Neural cell (in vitro differentiated cells): ENCODE measurements around the gene ZNF821. TPM values are rescaled to one million over a fixed set of nuclear protein-coding genes. Genes with fewer than 3 reads are reported as not detected.

ENCODE experiments used
- H2AFZ ChIP-seq: fragments of 200-600, 300-800 bp; sonication (generic), shearing (Covaris generic); 2 replicates; pipeline ENCODE4 v1.6.0; 2014; ENCODE audit warnings: low read depth, mild to moderate bottlenecking, antibody characterized with exemption, low read length, moderate library complexity
- H3F3A ChIP-seq: fragments of 200-600 bp; shearing (Covaris generic); 2 replicates; pipeline ENCODE4 v1.6.1; 2016; ENCODE audit warnings: mild to moderate bottlenecking, moderate library complexity, mixed read lengths, antibody characterized with exemption, low read length; ENCODE audit not compliant: insufficient read depth, poor library complexity, severe bottlenecking
- H3K27ac ChIP-seq: fragments of 200-600, 300-800 bp; sonication (generic), shearing (Covaris generic); 2 replicates; pipeline ENCODE4 v1.5.1; 2014; ENCODE audit warnings: mild to moderate bottlenecking, low read length, moderate library complexity
- H3K27me3 ChIP-seq: fragments of 300-800, 200-600 bp; sonication (generic), shearing (Covaris generic); 2 replicates; pipeline ENCODE4 v1.6.0; 2014; ENCODE audit warnings: mild to moderate bottlenecking, low read depth, low read length, moderate library complexity; ENCODE audit not compliant: insufficient read depth
- H3K36me3 ChIP-seq: fragments of 300-800, 200-600 bp; sonication (generic), shearing (Covaris generic); 2 replicates; pipeline ENCODE4 v1.5.1; 2014; ENCODE audit warnings: mild to moderate bottlenecking, antibody characterized with exemption, low read length, moderate library complexity; ENCODE audit not compliant: insufficient read depth
- H3K4me2 ChIP-seq: fragments of 300-800, 200-600 bp; sonication (generic), shearing (Covaris generic); 2 replicates; pipeline ENCODE4 v1.6.0; 2014; ENCODE audit warnings: mild to moderate bottlenecking, low read length
- H3K4me3 ChIP-seq: fragments of 300-800, 200-600 bp; sonication (generic), shearing (Covaris generic); 2 replicates; pipeline ENCODE4 v1.5.1; 2014; ENCODE audit warnings: mild to moderate bottlenecking, low read length, moderate library complexity
- H3K79me2 ChIP-seq: fragments of 200-600 bp; shearing (Covaris generic); replicated peaks from 2 replicates; pipeline ENCODE4 v1.6.0; 2014; ENCODE audit warnings: mild to moderate bottlenecking, low read length, moderate library complexity; ENCODE audit not compliant: insufficient read depth
- H3K9ac ChIP-seq: fragments of 300-800, 200-600 bp; sonication (generic), shearing (Covaris generic); 2 replicates; pipeline ENCODE4 v1.6.1; 2016; ENCODE audit warnings: mild to moderate bottlenecking, low read length, mixed read lengths
- H3K9me2 ChIP-seq: fragments of 200-600 bp; shearing (Covaris generic); 2 replicates; pipeline ENCODE4 v1.6.1; 2016; ENCODE audit warnings: mild to moderate bottlenecking, low read length, mixed read lengths; ENCODE audit not compliant: insufficient read depth
- H3K9me3 ChIP-seq: fragments of 200-600, 300-800 bp; sonication (generic), shearing (Covaris generic); 2 replicates; pipeline ENCODE4 v1.6.1; 2016; ENCODE audit warnings: mild to moderate bottlenecking, mixed run types, low read length, moderate library complexity, mixed read lengths
- H4K20me1 ChIP-seq: fragments of 200-600 bp; shearing (Covaris generic); 2 replicates; pipeline ENCODE4 v1.6.1; 2016; ENCODE audit warnings: mild to moderate bottlenecking, mixed run types; ENCODE audit not compliant: insufficient read depth
- EP300 ChIP-seq: fragments of 450-650 bp; conservative IDR thresholded peaks from 2 replicates; pipeline ENCODE4 v1.6.1; 2014; ENCODE audit warnings: antibody characterized with exemption, mild to moderate bottlenecking, moderate library complexity; ENCODE audit not compliant: poor library complexity, severe bottlenecking
- EZH2 ChIP-seq: fragments of 200-600, 300-800 bp; shearing (Covaris generic), sonication (generic); IDR thresholded peaks from 2 replicates; pipeline ENCODE4 v1.6.1; 2014; ENCODE audit warnings: antibody characterized with exemption, low read length, borderline replicate concordance, mild to moderate bottlenecking; ENCODE audit not compliant: insufficient read depth, poor library complexity, severe bottlenecking
- MXI1 ChIP-seq: fragments of 450-650 bp; conservative IDR thresholded peaks from 2 replicates; pipeline ENCODE4 v1.6.1; 2014; ENCODE audit warnings: antibody characterized with exemption, mild to moderate bottlenecking; ENCODE audit not compliant: poor library complexity, severe bottlenecking
- POLR2AphosphoS5 ChIP-seq: IDR thresholded peaks from 2 replicates; pipeline ENCODE4 v1.6.1; 2012
- RAD21 ChIP-seq: fragments of 450-650 bp; conservative IDR thresholded peaks from 2 replicates; pipeline ENCODE4 v1.6.1; 2014; ENCODE audit warnings: antibody characterized with exemption, mild to moderate bottlenecking, moderate library complexity
- SMC3 ChIP-seq: fragments of 450-650 bp; conservative IDR thresholded peaks from 2 replicates; pipeline ENCODE4 v1.6.1; 2014; ENCODE audit warnings: antibody characterized with exemption, mild to moderate bottlenecking, moderate library complexity; ENCODE audit not compliant: poor library complexity
- TAF1 ChIP-seq: IDR thresholded peaks from 2 replicates; pipeline ENCODE4 v1.6.1; 2012; ENCODE audit warnings: low read depth
- polyA plus RNA-seq: library from polyadenylated mRNA; depleted of rRNA; stranded (reverse); fragments of >200 nt; gene quantifications from 2 replicates; pipeline ENCODE4 v1.2.3, GENCODE V29; 2014
- TF ChIP-seq, protein P1 (sequence below): IDR thresholded peaks from 2 replicates; pipeline ENCODE4 v1.6.1; 2012; ENCODE audit warnings: borderline replicate concordance
- TF ChIP-seq, protein P2 (sequence below): fragments of 450-650 bp; IDR thresholded peaks from 2 replicates; pipeline ENCODE4 v1.5.1; 2014; ENCODE audit warnings: antibody characterized with exemption, mild to moderate bottlenecking, moderate library complexity; ENCODE audit not compliant: poor library complexity, severe bottlenecking

The ZNF821 gene
- polyA plus RNA-seq, 1 donor from 2014 or later = 128 TPM

DNA sequence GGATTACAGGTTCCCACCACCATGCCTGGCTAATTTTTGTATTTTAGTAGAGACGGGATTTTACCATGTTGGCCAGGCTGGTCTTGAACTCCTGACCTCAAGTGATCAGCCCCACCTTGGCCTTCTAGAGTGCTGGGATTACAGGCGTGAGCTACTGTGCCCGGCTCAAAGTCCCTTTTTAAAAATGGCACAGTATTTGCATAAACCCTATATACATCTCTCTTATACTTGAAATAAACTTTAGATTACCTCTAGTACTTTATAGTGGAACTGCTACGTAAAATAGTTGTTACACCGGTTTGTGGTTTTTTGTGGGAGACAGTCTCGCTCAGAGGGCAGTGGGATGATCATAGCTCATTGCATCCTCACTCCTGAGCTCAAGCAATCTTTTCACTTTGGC is 47.6 kb upstream of the ZNF821 start:
- H2AFZ ChIP-seq = no peak overlapping the region
- H3F3A ChIP-seq = no peaks in the 10 kb centered on the region
- no peak overlapping the region for H3K4me2 ChIP-seq
- TF ChIP-seq MXI1 = no peak
- no peak for TF ChIP-seq EP300
- TF ChIP-seq, protein P1, sequence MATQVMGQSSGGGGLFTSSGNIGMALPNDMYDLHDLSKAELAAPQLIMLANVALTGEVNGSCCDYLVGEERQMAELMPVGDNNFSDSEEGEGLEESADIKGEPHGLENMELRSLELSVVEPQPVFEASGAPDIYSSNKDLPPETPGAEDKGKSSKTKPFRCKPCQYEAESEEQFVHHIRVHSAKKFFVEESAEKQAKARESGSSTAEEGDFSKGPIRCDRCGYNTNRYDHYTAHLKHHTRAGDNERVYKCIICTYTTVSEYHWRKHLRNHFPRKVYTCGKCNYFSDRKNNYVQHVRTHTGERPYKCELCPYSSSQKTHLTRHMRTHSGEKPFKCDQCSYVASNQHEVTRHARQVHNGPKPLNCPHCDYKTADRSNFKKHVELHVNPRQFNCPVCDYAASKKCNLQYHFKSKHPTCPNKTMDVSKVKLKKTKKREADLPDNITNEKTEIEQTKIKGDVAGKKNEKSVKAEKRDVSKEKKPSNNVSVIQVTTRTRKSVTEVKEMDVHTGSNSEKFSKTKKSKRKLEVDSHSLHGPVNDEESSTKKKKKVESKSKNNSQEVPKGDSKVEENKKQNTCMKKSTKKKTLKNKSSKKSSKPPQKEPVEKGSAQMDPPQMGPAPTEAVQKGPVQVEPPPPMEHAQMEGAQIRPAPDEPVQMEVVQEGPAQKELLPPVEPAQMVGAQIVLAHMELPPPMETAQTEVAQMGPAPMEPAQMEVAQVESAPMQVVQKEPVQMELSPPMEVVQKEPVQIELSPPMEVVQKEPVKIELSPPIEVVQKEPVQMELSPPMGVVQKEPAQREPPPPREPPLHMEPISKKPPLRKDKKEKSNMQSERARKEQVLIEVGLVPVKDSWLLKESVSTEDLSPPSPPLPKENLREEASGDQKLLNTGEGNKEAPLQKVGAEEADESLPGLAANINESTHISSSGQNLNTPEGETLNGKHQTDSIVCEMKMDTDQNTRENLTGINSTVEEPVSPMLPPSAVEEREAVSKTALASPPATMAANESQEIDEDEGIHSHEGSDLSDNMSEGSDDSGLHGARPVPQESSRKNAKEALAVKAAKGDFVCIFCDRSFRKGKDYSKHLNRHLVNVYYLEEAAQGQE = no peak
- TF ChIP-seq, protein P2, sequence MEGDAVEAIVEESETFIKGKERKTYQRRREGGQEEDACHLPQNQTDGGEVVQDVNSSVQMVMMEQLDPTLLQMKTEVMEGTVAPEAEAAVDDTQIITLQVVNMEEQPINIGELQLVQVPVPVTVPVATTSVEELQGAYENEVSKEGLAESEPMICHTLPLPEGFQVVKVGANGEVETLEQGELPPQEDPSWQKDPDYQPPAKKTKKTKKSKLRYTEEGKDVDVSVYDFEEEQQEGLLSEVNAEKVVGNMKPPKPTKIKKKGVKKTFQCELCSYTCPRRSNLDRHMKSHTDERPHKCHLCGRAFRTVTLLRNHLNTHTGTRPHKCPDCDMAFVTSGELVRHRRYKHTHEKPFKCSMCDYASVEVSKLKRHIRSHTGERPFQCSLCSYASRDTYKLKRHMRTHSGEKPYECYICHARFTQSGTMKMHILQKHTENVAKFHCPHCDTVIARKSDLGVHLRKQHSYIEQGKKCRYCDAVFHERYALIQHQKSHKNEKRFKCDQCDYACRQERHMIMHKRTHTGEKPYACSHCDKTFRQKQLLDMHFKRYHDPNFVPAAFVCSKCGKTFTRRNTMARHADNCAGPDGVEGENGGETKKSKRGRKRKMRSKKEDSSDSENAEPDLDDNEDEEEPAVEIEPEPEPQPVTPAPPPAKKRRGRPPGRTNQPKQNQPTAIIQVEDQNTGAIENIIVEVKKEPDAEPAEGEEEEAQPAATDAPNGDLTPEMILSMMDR = no peak
- no peak for TF ChIP-seq POLR2AphosphoS5
- TF ChIP-seq TAF1 = no peak
- no peak for TF ChIP-seq RAD21
- TF ChIP-seq SMC3 = no peak
- no peak for TF ChIP-seq EZH2
- no peaks in the 10 kb centered on the region for H4K20me1 ChIP-seq
- no peak overlapping the region for H3K27ac ChIP-seq
- H3K9me2 ChIP-seq = no peaks in the 10 kb centered on the region
- no peak overlapping the region for H3K9ac ChIP-seq
- no peak overlapping the region for H3K4me3 ChIP-seq
- H3K79me2 ChIP-seq = peaks cover 12% of the 10 kb centered on the region
- H3K36me3 ChIP-seq = no peaks in the 10 kb centered on the region
- no peaks in the 10 kb centered on the region for H3K9me3 ChIP-seq
- no peaks in the 10 kb centered on the region for H3K27me3 ChIP-seq

DNA sequence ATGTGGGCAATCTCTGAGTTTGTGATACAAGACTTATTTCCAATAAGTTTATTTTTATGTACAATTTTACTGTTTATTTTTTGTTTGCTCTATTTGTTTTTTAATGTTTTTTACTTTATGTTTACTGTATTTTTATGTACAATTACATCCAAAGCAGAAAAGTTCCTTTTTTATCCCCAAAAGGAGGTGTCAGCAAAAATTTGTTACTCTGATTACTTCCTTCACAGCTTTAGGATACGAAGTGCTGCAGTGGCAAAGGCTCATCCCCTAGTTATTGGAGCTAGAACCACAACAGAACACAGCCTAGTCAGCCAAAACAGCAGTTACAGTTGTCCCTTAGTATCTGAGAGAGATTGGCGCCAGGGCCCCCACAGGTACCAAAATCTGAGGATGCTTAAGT is 47.0 kb upstream of the ZNF821 start:
- H3K9ac ChIP-seq = no peak overlapping the region
- TF ChIP-seq, protein P1 = no peak
- TF ChIP-seq, protein P2 = no peak
- no peak for TF ChIP-seq TAF1
- TF ChIP-seq MXI1 = no peak
- TF ChIP-seq RAD21 = no peak
- no peak for TF ChIP-seq SMC3
- TF ChIP-seq EP300 = no peak
- TF ChIP-seq EZH2 = no peak
- no peak for TF ChIP-seq POLR2AphosphoS5
- H4K20me1 ChIP-seq = no peaks in the 10 kb centered on the region
- H3K4me2 ChIP-seq = no peak overlapping the region
- H3K27ac ChIP-seq = no peak overlapping the region
- peaks cover 12% of the 10 kb centered on the region for H3K79me2 ChIP-seq
- H3K36me3 ChIP-seq = no peaks in the 10 kb centered on the region
- no peaks in the 10 kb centered on the region for H3K9me3 ChIP-seq
- no peaks in the 10 kb centered on the region for H3F3A ChIP-seq
- no peak overlapping the region for H2AFZ ChIP-seq
- H3K27me3 ChIP-seq = no peaks in the 10 kb centered on the region
- H3K9me2 ChIP-seq = no peaks in the 10 kb centered on the region
- no peak overlapping the region for H3K4me3 ChIP-seq
